Keratinocyte (primary cell): ENCODE measurements around the gene CARMIL1.

Source experiments
- CTCF ChIP-seq, 3 experiments: IDR thresholded peaks in 1 of 3; conservative IDR thresholded peaks in 1 of 3; optimal IDR thresholded peaks in 1 of 3; 2 replicates in 2 of 3; 3 replicates in 1 of 3; pipeline versions ENCODE3 to v1.5.1; 2011; ENCODE audit warnings: low read length in 3 of 3, mild to moderate bottlenecking in 3 of 3, moderate library complexity in 2 of 3, control low read depth in 1 of 3, inconsistent platforms in 1 of 3; ENCODE audit not compliant: insufficient read depth in 2 of 3; ENCODE audit errors: extremely low read depth in 1 of 3
- EZH2 ChIP-seq: IDR thresholded peaks from one replicate; pipeline ENCODE4 v1.6.1; 2012; ENCODE audit warnings: inconsistent platforms, mild to moderate bottlenecking, low read length, moderate library complexity

- TF ChIP-seq CTCF (optimal IDR thresholded peaks at IDR 0.05 in 1 of 3, IDR thresholded peaks at IDR 0.05 in 1 of 3, conservative IDR thresholded peaks at IDR 0.05 in 1 of 3; ENCODE audit: extremely low read depth in 1 of 3, insufficient read depth in 2 of 3, low read length in 3 of 3) (no peak), EZH2 (no peak)
These were observed 163.7 kb downstream of the CARMIL1 start for GRCh38 chr6:25442898-25443297.
